Stimulated activated CD4-positive, alpha-beta T cell treated with anti-CD3 and anti-CD28 coated beads, Interleukin-4, amount 100 ng/mL, for 24 hours (primary cell): ENCODE results near the gene ZNF837.
"Not testable (repeated sequence)": the region's sequence is repeated elsewhere in the genome, so short reads cannot be mapped to it uniquely, and the experiment has no call there.

Experiments used
- DNase-seq: peaks from one replicate; pipeline ENCODE4 v3.0.0-alpha.2; 2020

ZNF837 gene

DNA sequence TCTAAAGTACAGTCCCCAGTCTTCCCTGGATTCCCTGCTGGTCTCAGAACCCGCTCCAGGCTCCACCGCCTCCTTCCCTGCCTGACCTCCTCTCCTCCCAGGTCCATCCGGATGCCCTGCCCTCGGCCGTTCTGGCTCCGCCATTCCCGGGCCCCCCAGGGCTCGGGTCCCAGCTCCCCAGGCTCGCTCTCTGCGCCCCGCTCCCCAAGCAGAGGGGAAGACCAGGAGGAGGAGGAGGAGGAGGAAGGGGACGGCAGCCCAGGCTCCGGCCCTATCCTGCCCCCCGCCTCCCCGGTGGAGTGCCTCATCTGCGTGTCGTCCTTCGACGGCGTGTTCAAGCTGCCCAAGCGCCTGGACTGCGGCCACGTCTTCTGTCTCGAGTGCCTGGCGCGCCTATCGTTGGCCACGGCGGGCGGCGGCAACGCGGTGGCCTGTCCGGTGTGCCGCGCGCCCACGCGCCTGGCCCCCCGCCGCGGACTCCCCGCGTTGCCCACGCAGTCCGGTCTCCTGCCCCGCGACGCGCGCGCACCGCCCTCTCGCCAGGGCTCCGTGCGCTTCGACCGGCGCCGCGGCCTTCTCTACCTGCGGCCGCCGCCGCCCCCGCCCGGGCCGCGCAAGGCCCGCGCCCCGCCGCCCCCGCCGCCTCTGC is 15.3 kb upstream of the ZNF837 start:
- DNase-seq, result no peak

DNA sequence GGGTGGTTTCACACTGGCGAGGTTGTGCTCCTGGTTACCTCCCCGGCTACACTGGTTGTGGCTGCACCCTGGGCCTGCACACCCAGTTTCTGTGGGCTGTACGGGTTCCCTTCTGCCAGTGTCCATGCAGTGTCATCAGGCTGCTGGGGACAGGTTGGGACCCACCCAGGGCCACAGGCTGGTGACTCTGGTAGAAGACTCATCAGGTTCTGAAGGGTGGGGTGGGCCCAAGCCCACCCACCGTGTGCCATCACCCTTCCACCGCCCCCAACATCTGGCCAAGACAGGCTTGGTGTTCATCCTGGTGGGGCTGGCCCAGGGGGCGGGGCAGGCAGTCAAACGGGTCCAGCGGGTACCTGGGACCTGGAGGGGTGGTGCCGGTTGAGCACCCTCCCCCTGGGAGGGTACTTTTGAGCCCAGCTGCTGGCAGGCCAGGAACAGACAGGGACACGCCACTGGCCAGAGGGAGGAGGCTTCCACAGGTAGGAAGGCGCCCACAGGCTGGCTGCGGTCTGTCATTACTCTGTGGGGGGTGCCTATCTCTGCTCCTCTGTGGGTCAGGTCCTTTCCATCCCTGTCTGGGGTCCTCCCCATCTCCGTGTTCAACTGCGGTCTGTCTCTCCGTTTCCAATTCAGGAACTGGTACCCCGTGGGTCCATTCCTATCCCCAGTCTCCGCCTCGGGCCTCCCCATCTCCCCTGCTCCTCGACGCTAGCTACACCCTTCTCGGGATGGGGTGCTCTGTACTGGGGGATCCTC is 14.6 kb upstream of the ZNF837 start, which contains the start of gene RNF225:
RNF225 (plus strand) TSS at position 437 of the 759 bp plus-strand sequence. CDS start 434 bp downstream, outside the sequence.
- DNase-seq, result no peak

- DNase-seq, result no peak
These were observed 14.0 kb upstream of the ZNF837 start for GRCh38 chr19:58394821-58395219.

GRCh38 chr19:58393725-58394033 is 12.8 kb upstream of the ZNF837 start:
- no peak for DNase-seq

- no peak for DNase-seq
These were observed 12.3 kb upstream of the ZNF837 start for GRCh38 chr19:58392945-58393724.

- no peak for DNase-seq
These were observed 7.3 kb upstream of the ZNF837 start for GRCh38 chr19:58388175-58388526.

- DNase-seq, result no peak
These were observed 6.7 kb upstream of the ZNF837 start for GRCh38 chr19:58387338-58388174.

- peak; percentile 97 for DNase-seq
These were observed 5.9 kb upstream of the ZNF837 start, which contains the start of gene RPS5 for GRCh38 chr19:58386576-58387337. Gene RPS5 (plus strand): TSS chr19:58387269. CDS start chr19:58388138, 869 bp downstream.

- peak; percentile 45 for DNase-seq
These were observed 5.2 kb upstream of the ZNF837 start for GRCh38 chr19:58385891-58386575.

DNA sequence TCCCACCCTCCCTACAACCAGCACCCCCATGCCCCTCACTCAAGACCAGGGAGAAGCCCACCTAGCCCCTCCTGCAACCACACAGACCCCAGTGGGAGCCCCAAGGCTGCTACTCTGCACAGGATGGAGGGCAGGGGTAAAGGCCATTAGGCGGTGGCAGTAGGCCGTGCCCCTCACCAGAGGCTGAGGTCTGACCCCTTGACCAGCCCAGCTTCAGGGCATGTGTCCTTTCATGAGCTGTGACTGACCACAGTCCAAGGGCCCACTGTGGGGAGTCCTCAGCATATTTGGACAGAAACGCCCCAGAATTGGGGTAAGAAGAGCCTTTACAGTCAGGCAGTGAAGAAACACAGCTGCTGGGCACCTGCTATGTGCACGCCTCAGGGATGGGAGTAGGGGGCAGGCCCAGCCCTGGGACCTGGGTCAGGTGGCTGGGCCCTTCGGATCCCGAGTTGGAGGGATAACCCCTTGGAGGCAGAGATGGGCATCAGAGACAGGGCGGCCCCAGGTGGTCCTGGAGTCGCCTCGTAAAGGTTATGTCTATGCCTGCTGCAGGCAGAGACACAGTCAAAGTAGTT is 4.6 kb upstream of the ZNF837 start:
- DNase-seq, result no peak

DNA sequence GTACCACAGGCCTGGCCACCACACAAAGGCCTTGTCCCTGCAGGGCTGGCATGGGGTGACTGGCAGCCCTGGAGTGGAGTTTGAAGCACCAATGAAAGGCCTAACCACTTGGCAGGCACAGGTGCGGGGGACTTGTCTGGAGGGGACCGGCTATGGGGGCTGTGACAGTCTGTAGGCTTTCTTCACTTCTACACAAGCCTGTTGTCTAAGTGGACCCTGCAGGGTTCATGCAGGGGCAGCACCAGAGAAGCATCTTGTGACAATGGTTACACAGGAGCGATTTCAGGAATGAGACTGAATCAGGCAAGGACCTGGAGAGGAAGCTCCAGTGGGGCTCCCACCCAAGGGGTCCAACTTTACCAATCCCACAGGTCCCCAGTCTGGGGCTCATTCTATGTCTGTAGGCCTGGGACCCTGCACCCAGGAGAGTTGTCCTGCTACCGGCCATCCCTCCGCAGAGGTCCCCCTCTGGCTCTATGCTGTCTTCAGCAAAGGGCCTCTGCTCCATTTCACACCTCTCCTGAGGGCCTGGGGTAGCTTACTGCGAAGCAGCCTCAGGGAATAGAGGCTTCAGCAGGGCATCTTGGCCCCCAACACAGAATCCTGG is 2.3 kb upstream of the ZNF837 start:
- no peak for DNase-seq

DNA sequence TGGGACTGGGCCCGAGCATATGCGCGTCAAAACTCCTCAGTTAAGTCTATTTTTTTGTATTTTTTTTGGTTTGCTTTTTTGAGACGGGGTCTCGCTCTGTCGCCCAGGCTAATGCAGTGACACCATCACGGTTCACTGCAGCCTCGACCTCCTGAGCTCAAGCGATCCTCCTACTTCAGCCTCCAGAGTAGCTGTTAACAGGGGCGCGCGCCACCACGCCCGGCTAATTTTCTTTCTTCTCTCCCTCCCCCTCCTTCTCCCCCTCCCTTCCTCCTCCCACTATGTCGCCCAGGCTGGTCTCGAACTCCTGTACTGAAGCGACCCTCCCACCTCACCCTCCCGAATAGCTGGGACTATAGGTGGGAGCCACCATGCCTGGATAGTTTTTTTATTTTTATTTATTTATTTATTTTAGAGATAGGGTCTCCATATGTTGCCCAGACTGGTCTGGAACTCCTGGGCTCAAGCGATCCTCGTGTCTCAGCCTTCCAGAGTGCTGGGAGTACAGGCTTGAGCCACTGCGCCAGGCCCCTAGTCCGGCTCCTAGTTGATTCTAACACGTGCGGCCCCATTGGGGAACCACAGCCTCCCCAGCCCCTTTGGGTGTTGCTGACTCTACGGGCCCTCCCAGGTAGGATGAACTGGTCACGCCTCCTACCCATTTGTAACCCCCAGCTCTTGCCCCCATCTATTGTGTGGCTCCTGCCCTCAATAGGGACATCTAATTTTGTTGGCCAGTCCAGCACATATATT is 806 bp upstream of the ZNF837 start:
- DNase-seq, result no peak

DNA sequence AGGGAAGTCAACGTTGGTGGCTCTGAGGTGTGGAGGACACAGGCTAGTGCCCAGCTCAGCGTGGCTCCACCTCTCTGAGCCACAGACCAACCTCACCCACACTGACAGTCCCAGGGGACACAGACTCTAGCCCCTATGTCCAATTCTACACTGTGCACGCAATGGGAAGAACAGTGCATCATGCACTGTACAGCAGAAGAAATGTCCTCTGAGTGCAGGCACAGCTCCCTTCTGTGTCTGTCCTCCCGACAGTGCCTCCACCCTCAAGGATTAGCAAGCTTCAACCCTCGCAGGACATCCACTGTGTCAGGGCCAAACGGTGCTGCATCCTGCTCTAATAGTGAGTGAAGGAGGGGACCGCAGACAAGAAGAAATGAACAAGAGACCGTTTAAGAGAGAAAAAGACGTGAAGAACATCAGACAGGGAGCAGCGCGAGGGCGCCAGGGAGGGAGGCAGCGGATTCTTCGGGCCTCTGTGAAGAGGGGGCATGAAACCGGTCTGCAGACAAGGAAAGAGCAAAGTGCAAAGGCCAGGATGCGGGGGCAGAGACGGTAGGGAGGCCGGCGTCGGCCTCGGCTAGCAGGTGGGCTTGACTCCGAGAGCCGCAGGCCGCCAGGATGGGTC is 681 bp downstream of the ZNF837 start:
- no peak for DNase-seq

GRCh38 chr19:58379246-58379645 is 1.6 kb downstream of the ZNF837 start:
- no peak for DNase-seq

DNA sequence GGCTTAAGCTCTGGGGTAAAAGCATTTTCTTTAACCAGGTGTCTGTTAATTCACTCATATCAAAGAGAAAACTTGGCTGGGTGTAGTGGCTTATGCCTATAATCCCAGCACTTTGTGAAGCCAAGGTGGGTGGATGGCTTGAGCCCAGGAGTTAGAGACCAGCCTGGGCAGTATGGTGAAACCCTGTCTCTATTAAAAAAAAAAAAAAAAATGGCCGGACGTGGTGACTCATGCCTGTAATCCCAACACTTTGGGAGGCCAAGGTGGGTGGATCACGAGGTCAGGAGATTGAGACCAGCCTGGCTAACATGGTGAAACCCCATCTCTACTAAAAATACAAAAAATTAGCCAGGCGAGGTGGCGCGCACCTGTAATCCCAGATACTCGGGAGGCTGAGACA is 4.1 kb downstream of the ZNF837 start:
- DNase-seq, result not testable (repeated sequence)

- DNase-seq, result no peak
These were observed 6.6 kb downstream of the ZNF837 start for GRCh38 chr19:58374200-58374599.

DNA sequence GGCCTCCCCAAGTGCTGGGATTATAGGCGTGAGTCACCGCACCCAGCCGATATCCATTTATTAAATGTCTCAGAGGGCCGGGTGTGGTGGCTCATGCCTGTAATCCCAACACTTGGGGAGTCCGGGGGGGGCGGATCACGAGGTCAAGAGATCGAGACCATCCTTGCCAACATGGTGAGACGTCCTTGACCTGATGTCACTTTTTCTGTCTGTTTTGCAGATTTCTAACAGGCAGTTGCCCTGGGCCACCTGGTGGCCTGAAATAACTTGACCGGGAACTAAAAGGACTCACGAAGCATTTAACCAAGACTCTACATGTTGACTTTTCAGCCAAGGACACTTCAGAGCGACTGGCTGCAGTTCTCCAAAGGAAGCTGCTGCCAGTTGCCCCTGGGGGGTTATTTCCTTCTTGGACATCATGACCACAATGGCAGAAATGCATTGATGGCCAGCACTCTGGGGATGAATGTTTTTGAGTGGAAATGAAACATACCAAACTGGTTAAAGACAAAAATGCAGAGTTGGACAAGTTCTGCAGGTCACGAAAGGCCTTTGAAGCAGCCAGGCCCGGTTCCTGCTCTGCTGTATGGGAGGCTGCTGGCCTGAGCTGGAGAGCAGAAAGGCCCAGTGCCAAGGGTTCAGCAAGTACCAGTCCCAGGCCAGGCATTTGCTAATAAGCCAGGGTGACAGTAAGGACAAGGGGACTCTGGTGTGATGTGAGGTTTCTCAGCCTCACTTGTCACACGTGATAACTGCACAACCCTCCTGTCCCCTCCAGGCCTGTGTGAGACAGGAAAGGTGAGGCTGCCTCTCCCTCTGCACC is 8.3 kb downstream of the ZNF837 start:
- DNase-seq, result no peak

DNA sequence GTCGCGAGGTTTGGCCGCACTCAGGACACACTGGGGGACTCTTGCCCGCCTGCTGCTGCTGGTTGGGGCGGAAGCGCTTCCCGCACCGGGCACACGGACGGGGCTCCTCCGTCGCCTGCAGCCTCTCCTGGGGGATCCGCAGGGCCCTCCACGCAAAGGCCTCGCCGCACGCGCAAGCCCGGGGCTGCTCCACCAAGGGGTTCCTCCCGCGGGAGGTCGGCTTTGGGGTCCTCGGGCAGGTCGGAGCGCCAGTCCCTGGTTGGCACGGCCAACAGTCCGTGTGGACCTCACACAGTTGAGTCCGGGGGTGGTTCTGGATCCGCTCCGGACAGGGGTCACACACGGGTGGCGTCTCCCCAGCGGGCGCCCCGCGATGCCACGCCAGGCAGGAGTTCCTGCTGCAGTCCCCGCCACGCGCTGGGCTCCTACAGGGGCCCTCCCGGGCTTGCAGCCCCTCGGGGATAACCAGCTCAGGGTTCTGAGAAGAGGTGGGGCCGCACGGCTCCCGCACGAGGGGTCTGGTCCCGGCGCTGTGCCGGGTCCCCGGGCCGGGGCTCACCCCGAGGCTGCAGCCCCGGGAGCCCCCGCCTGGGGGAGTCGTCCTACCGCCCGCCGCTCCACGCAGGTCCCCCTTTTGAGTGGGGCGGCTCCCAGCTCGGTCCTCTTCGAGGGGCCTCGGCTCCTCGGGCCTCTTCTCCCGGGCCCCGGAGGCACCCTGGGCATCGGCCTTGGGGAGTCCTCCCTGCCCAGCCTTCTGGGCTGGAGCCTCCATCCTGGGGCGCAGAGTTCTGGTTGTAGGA is 12.1 kb downstream of the ZNF837 start:
- DNase-seq, result no peak
